Measurements from ENCODE around the gene NEUROD2.

NEUROD2 gene

GRCh38 chr17:39607057-39607850 is 466 bp downstream of the NEUROD2 start:
- H3K36me3 ChIP-seq (replicated peaks; ENCODE audit: insufficient read depth, low read length) = no peaks in the 10 kb centered on the region
- H3K4me3 ChIP-seq (ENCODE audit: low read length) = no peak overlapping the region

DNA sequence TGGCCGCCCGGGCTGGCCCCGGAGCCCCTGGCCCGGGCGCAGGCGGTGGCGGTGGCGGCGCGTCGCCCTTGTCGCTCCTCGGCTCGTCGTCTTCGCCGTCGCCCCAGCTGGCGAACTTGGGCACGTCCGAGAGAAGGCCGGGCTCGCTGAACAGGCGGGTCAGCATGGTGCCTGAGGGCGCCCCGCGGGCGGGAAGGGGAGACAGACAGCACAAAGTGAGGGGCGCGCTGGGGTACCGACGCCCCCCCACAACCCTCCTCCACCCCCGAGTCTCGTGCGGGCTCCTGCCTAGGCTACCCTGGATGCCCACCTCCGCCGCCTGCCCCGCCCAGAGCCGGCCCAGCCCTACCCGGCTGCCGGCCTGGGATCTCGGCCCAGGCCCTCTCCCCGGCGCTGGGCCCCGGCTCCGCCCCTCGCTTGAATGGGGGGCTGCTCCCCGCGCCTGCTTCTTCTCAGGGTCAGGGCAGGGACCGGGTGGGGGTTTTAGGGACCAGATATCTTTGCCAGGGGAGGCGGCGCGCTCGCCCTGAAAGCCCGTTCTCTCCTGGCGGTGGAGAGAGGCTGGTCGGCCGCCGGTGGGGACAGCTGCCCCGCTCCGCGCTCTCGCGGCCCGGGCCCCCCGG is 1.2 kb downstream of the NEUROD2 start:
- Histone ChIP-seq H3K9me3 (replicated peaks; ENCODE audit: insufficient read depth, low read length) (no peaks in the 10 kb centered on the region), H3K4me2 (ENCODE audit: low read depth, low read length) (no peak overlapping the region), H4K20me1 (ENCODE audit: insufficient read depth, low read length) (no peaks in the 10 kb centered on the region), H3K27ac (ENCODE audit: low read length) (no peak overlapping the region), H3K36me3 (replicated peaks; ENCODE audit: insufficient read depth, low read length) (no peaks in the 10 kb centered on the region), H3K27me3 (replicated peaks; ENCODE audit: insufficient read depth, low read length) (peaks cover 78% of the 10 kb centered on the region), H3K4me3 (ENCODE audit: low read length) (no peak overlapping the region), H3K79me2 (ENCODE audit: low read length) (no peaks in the 10 kb centered on the region), H3K9ac (ENCODE audit: low read length) (no peak overlapping the region), H3K4me1 (ENCODE audit: low read length) (no peaks in the 10 kb centered on the region), H2AFZ (ENCODE audit: low read length) (no peak overlapping the region), H3K9me2 (replicated peaks; ENCODE audit: insufficient read depth, low read length) (no peaks in the 10 kb centered on the region), H3F3A (ENCODE audit: insufficient read depth, low read length) (no peaks in the 10 kb centered on the region)
- DNase-seq = no peak
- no peak for TF ChIP-seq EZH2 (optimal IDR thresholded peaks at IDR 0.05; ENCODE audit: low read depth, low read length)
- no peak for TF ChIP-seq EZH2phosphoT487 (IDR thresholded peaks at IDR 0.05; ENCODE audit: low read length)
- TF ChIP-seq, protein P1, sequence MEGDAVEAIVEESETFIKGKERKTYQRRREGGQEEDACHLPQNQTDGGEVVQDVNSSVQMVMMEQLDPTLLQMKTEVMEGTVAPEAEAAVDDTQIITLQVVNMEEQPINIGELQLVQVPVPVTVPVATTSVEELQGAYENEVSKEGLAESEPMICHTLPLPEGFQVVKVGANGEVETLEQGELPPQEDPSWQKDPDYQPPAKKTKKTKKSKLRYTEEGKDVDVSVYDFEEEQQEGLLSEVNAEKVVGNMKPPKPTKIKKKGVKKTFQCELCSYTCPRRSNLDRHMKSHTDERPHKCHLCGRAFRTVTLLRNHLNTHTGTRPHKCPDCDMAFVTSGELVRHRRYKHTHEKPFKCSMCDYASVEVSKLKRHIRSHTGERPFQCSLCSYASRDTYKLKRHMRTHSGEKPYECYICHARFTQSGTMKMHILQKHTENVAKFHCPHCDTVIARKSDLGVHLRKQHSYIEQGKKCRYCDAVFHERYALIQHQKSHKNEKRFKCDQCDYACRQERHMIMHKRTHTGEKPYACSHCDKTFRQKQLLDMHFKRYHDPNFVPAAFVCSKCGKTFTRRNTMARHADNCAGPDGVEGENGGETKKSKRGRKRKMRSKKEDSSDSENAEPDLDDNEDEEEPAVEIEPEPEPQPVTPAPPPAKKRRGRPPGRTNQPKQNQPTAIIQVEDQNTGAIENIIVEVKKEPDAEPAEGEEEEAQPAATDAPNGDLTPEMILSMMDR (IDR thresholded peaks at IDR 0.05; ENCODE audit: low read length) = no peak

More at GRCh38 chr17:39607057-39607850, 466 bp downstream of the NEUROD2 start:
- H3K4me1 ChIP-seq (ENCODE audit: low read length) = no peaks in the 10 kb centered on the region
- TF ChIP-seq EZH2 (optimal IDR thresholded peaks at IDR 0.05; ENCODE audit: low read depth, low read length) (no peak), EZH2phosphoT487 (IDR thresholded peaks at IDR 0.05; ENCODE audit: low read length) (no peak)
- TF ChIP-seq, protein P1 (IDR thresholded peaks at IDR 0.05; ENCODE audit: low read length) = no peak
- no peaks in the 10 kb centered on the region for H3K9me2 ChIP-seq (replicated peaks; ENCODE audit: insufficient read depth, low read length)
- no peaks in the 10 kb centered on the region for H3K9me3 ChIP-seq (replicated peaks; ENCODE audit: insufficient read depth, low read length)
- DNase-seq = no peak
- peaks cover 71% of the 10 kb centered on the region for H3K27me3 ChIP-seq (replicated peaks; ENCODE audit: insufficient read depth, low read length)
- no peak overlapping the region for H3K9ac ChIP-seq (ENCODE audit: low read length)
- no peak overlapping the region for H3K4me2 ChIP-seq (ENCODE audit: low read depth, low read length)
- H4K20me1 ChIP-seq (ENCODE audit: insufficient read depth, low read length) = no peaks in the 10 kb centered on the region
- H3K27ac ChIP-seq (ENCODE audit: low read length) = no peak overlapping the region
- no peaks in the 10 kb centered on the region for H3K79me2 ChIP-seq (ENCODE audit: low read length)
- no peaks in the 10 kb centered on the region for H3F3A ChIP-seq (ENCODE audit: insufficient read depth, low read length)
- H2AFZ ChIP-seq (ENCODE audit: low read length) = no peak overlapping the region

DNA sequence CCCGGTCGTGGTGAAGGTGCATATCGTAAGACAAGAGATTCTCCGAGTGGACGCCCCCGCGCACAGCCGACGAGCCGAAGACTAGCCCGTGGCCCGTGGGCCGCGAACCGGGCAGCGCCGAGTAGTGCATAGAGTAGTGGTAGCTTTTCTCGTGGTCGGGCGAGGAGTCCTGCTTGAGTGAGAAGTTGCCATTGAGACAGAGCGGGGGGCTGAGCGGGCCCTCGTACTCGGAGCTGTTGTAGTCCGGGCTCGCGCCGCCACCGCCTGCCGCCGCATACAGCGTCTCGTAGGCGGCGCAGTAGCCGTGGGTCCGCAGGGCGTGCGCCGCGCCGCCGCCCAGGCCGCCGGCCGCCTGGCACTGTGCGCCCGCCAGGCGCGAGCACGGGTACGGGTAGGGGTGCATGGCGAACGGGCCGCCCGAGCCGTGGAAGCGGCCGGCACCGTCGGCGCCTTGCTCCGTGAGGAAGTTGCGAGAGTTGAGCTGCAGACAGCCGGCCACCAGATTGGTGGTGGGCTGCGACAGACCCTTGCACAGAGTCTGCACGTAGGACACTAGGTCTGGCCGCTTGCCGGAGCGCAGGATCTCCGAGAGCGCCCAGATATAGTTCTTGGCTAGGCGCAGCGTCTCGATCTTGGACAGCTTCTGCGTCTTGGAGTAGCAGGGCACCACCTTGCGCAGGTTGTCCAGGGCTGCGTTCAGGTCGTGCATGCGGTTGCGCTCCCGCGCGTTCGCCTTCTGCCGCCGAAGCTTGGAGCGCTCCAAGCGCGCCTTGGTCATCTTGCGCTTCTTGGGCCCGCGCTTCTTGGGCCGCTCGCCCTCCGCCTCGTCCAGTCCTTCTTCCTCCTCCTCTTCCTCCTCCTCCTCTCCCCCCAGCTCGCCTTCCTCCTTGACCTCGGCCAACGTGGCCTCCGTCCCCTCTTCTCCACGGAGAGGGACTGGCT is 2.0 kb downstream of the NEUROD2 start:
- H3K79me2 ChIP-seq (ENCODE audit: low read length) = no peaks in the 10 kb centered on the region
- peaks cover 82% of the 10 kb centered on the region for H3K27me3 ChIP-seq (replicated peaks; ENCODE audit: insufficient read depth, low read length)
- no peak overlapping the region for H3K9ac ChIP-seq (ENCODE audit: low read length)
- no peak overlapping the region for H3K27ac ChIP-seq (ENCODE audit: low read length)
- no peak overlapping the region for H3K4me3 ChIP-seq (ENCODE audit: low read length)
- no peaks in the 10 kb centered on the region for H3K9me3 ChIP-seq (replicated peaks; ENCODE audit: insufficient read depth, low read length)
- DNase-seq = no peak
- H3K36me3 ChIP-seq (replicated peaks; ENCODE audit: insufficient read depth, low read length) = no peaks in the 10 kb centered on the region
- TF ChIP-seq, protein P1 (IDR thresholded peaks at IDR 0.05; ENCODE audit: low read length) = no peak
- TF ChIP-seq EZH2phosphoT487 (IDR thresholded peaks at IDR 0.05; ENCODE audit: low read length) (no peak), EZH2 (optimal IDR thresholded peaks at IDR 0.05; ENCODE audit: low read depth, low read length) (no peak)
- H2AFZ ChIP-seq (ENCODE audit: low read length) = no peak overlapping the region
- no peaks in the 10 kb centered on the region for H3K4me1 ChIP-seq (ENCODE audit: low read length)
- H3F3A ChIP-seq (ENCODE audit: insufficient read depth, low read length) = no peaks in the 10 kb centered on the region
- H3K4me2 ChIP-seq (ENCODE audit: low read depth, low read length) = no peak overlapping the region
- no peaks in the 10 kb centered on the region for H4K20me1 ChIP-seq (ENCODE audit: insufficient read depth, low read length)
- no peaks in the 10 kb centered on the region for H3K9me2 ChIP-seq (replicated peaks; ENCODE audit: insufficient read depth, low read length)

All from MM.1S (cell line).